ENCODE data around the gene IGFL2. TPM values are rescaled to one million over a fixed set of nuclear protein-coding genes. Genes with fewer than 3 reads are reported as not detected.
"Not testable (repeated sequence)": the region's sequence is repeated elsewhere in the genome, so short reads cannot be mapped to it uniquely, and the experiment has no call there.

Gene IGFL2
- total RNA-seq, 1 donor from 2014 or later, result not detected

DNA sequence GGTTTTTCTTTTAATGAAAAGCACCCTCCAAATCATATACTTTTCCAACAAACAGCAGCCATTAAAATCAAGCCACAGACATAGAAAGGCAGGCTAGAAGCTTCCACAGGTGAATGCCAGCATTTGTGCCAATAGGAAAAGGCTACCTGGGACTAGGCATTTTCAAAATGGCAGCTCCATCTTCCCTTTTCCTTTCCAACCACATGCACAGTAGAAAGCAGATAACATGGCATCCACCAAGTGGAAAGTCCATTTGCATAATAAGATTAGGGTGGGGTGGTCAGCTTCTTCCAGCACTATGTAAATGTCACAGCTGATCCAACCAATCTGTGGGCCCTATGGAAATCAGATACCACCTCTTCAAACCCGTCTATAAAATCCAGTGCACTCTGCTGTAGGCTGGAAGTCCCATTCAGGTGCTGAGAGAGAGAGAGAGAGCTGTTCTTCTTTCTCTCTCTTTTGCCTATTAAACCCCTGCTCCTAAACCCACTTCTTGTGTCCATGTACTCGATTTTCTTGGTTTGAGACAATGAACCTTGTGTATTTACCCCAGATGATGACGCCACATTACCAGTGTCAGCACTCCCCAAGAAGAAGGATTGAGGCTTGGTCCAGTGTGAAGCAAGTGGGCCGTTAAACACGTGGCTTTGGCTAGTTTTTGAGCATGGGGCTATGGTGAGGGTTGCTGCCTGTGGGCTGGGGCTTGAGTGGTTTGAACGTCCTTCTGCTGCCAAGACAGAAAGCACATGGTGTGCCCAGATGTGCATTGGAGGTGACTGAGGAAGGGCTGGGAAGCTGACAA is 57.3 kb downstream of the IGFL2 start:
- Mint-ChIP-seq H3K27me3 (ENCODE audit: insufficient read depth, low read depth) (peaks cover 4% of the 10 kb centered on the region), H3K9me3 (peaks cover 7% of the 10 kb centered on the region), H3K4me3 (no peak overlapping the region), H3K36me3 (no peaks in the 10 kb centered on the region), H3K4me1 (no peaks in the 10 kb centered on the region), H3K27ac (no peak overlapping the region)
- Histone ChIP-seq H3K27ac (no peak overlapping the region), H3K4me1 (no peaks in the 10 kb centered on the region), H3K4me3 (no peak overlapping the region), H3K9ac (no peak overlapping the region), H3F3A (ENCODE audit: low read depth) (no peaks in the 10 kb centered on the region), H2AFZ (replicated peaks) (no peak overlapping the region), H3K9me3 (ENCODE audit: low read depth) (no peaks in the 10 kb centered on the region), H3K36me3 (no peaks in the 10 kb centered on the region), H3K4me2 (no peak overlapping the region), H3K27me3 (no peaks in the 10 kb centered on the region), H3K79me2 (ENCODE audit: low read depth) (no peaks in the 10 kb centered on the region), H4K20me1 (ENCODE audit: low read depth) (no peaks in the 10 kb centered on the region)
- TF ChIP-seq, protein P1, sequence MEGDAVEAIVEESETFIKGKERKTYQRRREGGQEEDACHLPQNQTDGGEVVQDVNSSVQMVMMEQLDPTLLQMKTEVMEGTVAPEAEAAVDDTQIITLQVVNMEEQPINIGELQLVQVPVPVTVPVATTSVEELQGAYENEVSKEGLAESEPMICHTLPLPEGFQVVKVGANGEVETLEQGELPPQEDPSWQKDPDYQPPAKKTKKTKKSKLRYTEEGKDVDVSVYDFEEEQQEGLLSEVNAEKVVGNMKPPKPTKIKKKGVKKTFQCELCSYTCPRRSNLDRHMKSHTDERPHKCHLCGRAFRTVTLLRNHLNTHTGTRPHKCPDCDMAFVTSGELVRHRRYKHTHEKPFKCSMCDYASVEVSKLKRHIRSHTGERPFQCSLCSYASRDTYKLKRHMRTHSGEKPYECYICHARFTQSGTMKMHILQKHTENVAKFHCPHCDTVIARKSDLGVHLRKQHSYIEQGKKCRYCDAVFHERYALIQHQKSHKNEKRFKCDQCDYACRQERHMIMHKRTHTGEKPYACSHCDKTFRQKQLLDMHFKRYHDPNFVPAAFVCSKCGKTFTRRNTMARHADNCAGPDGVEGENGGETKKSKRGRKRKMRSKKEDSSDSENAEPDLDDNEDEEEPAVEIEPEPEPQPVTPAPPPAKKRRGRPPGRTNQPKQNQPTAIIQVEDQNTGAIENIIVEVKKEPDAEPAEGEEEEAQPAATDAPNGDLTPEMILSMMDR (IDR thresholded peaks at IDR 0.05), result no peak
- TF ChIP-seq EZH2 (IDR thresholded peaks at IDR 0.05) (no peak), EZH2phosphoT487 (IDR thresholded peaks at IDR 0.05) (no peak)
- DNase-seq (ENCODE audit: low spot score), result peak; percentile 27

DNA sequence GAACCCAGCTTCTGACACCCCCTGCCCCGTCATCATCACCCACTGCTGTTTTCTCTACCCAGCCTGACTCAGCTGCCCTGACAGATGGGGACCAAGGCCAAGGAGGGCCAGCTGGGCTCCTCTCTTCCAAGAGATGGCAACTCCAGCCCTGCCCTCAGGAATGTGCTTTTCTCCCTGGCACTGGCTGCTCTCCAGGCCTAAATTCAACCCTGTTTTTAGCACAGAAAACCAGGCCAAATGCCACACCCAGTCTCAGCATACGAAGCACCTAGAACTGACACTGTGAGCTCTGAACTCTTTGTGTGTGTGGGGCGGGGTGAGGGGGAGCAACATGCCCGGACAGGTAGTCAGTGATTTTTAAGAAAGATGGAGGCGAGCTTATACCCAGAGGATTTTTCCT is 58.1 kb downstream of the IGFL2 start:
- no peaks in the 10 kb centered on the region for H3K27me3 ChIP-seq
- peaks cover 7% of the 10 kb centered on the region for H3K9me3 Mint-ChIP-seq
- H3K27me3 Mint-ChIP-seq (ENCODE audit: insufficient read depth, low read depth), result peaks cover 4% of the 10 kb centered on the region
- no peak overlapping the region for H2AFZ ChIP-seq (replicated peaks)
- peaks cover 3% of the 10 kb centered on the region for H3K4me1 ChIP-seq
- H3K27ac ChIP-seq, result no peak overlapping the region
- no peak overlapping the region for H3K27ac Mint-ChIP-seq
- no peaks in the 10 kb centered on the region for H3K36me3 ChIP-seq
- H3K4me2 ChIP-seq, result no peak overlapping the region
- TF ChIP-seq, protein P1 (IDR thresholded peaks at IDR 0.05), result no peak
- TF ChIP-seq EZH2phosphoT487 (IDR thresholded peaks at IDR 0.05) (no peak), EZH2 (IDR thresholded peaks at IDR 0.05) (no peak)
- peaks cover 2% of the 10 kb centered on the region for H3K4me1 Mint-ChIP-seq
- no peak for DNase-seq (ENCODE audit: low spot score)
- no peak overlapping the region for H3K4me3 Mint-ChIP-seq
- no peak overlapping the region for H3K4me3 ChIP-seq
- H3K9ac ChIP-seq, result no peak overlapping the region
- H3K79me2 ChIP-seq (ENCODE audit: low read depth), result no peaks in the 10 kb centered on the region
- H3K9me3 ChIP-seq (ENCODE audit: low read depth), result no peaks in the 10 kb centered on the region
- no peaks in the 10 kb centered on the region for H4K20me1 ChIP-seq (ENCODE audit: low read depth)
- H3F3A ChIP-seq (ENCODE audit: low read depth), result no peaks in the 10 kb centered on the region
- no peaks in the 10 kb centered on the region for H3K36me3 Mint-ChIP-seq

DNA sequence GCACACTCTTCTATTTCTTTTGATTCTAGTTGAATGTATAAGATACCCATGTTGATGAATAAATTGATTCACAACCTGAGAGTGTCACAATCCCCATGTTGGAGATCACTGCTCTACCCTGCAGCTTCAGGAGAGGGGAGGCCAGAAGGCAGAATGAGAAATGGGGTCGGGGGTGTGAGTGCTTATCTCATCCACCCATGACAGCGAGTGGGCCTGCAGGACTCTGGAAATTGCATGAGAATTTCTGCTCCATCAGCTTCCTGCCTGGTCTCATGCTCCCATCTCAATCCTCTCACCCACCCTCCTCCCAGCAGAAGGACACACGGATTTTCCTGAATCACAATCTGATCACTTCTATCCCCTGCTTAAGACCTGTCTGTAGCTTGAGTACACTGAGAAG is 58.6 kb downstream of the IGFL2 start:
- TF ChIP-seq, protein P1 (IDR thresholded peaks at IDR 0.05), result no peak
- no peak for TF ChIP-seq EZH2 (IDR thresholded peaks at IDR 0.05)
- TF ChIP-seq EZH2phosphoT487 (IDR thresholded peaks at IDR 0.05), result no peak
- Histone ChIP-seq H3K36me3 (no peaks in the 10 kb centered on the region), H2AFZ (replicated peaks) (no peak overlapping the region), H3K4me1 (peaks cover 4% of the 10 kb centered on the region), H3K27ac (no peak overlapping the region), H4K20me1 (ENCODE audit: low read depth) (no peaks in the 10 kb centered on the region), H3F3A (ENCODE audit: low read depth) (no peaks in the 10 kb centered on the region), H3K9me3 (ENCODE audit: low read depth) (no peaks in the 10 kb centered on the region), H3K27me3 (no peaks in the 10 kb centered on the region), H3K4me2 (no peak overlapping the region), H3K4me3 (no peak overlapping the region), H3K9ac (no peak overlapping the region), H3K79me2 (ENCODE audit: low read depth) (no peaks in the 10 kb centered on the region)
- Mint-ChIP-seq H3K27me3 (ENCODE audit: insufficient read depth, low read depth) (peaks cover 4% of the 10 kb centered on the region), H3K27ac (no peak overlapping the region), H3K9me3 (peaks cover 7% of the 10 kb centered on the region), H3K4me3 (no peak overlapping the region), H3K4me1 (peaks cover 2% of the 10 kb centered on the region), H3K36me3 (no peaks in the 10 kb centered on the region)
- DNase-seq (ENCODE audit: low spot score), result no peak

DNA sequence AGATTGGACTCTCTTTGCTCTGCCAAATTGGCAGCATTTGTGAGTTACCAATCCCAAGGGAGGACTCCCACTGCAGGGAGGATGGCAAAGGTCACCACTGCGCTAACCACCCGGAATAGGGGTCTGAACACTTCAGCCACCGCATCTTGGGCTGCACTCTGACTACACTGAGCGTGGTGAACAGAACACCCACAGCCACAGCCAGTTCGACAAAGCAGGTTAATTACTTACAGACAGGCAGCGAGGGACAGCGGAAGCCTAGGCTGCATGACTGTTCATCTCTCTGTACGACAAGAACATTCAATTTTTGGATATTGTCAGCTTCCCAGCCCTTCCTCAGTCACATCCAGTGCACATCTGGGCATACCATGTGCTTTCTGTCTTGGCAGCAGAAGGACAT is 59.8 kb downstream of the IGFL2 start:
- H3K9me3 ChIP-seq (ENCODE audit: low read depth); H3K79me2 ChIP-seq (ENCODE audit: low read depth); H3K9ac ChIP-seq; H3K27me3 ChIP-seq; DNase-seq (ENCODE audit: low spot score); H3F3A ChIP-seq (ENCODE audit: low read depth); H3K27ac ChIP-seq; H3K27ac Mint-ChIP-seq; H4K20me1 ChIP-seq (ENCODE audit: low read depth); H3K36me3 ChIP-seq; H3K4me2 ChIP-seq; H3K4me3 ChIP-seq; H3K27me3 Mint-ChIP-seq (ENCODE audit: insufficient read depth, low read depth); H3K9me3 Mint-ChIP-seq; H3K4me1 Mint-ChIP-seq; H3K4me3 Mint-ChIP-seq; H3K36me3 Mint-ChIP-seq; H3K4me1 ChIP-seq; H2AFZ ChIP-seq (replicated peaks): not testable (repeated sequence)
